Measurements from ENCODE around the gene VAMP5. TPM values are rescaled to one million over a fixed set of nuclear protein-coding genes. Genes with fewer than 3 reads are reported as not detected.

The VAMP5 gene
- total RNA-seq, 1 experiment from 2014 or later = 1.9 TPM

GRCh38 chr2:85642725-85643124 is 58.5 kb downstream of the VAMP5 start:
- BruUV-seq (replicated peaks) = no TSS peak
- ChIA-PET CTCF (no interaction called here), POLR2A (no interaction called here), RAD21 (ENCODE audit: low non-redundant PET in 1 of 2, low total read pairs in 2 of 2, uncharacterized antibody in 2 of 2, unreplicated experiment in 2 of 2) (no interaction called here)
- Histone ChIP-seq H2AFZ (ENCODE audit: low read depth, low read length, poor library complexity, severe bottlenecking) (no peak overlapping the region), H3K27ac (ENCODE audit: low read depth, low read length) (no peak overlapping the region), H3K79me2 (ENCODE audit: insufficient read depth, low read length) (peaks cover 59% of the 10 kb centered on the region; the same call in 1 of the 2 replicates), H3K9me3 (ENCODE audit: control insufficient read depth in 1 of 2, insufficient read depth in 1 of 2, low read depth in 1 of 2, low read length in 2 of 2) (no peaks in the 10 kb centered on the region), H3K27me3 (ENCODE audit: insufficient read depth, low read length) (no peaks in the 10 kb centered on the region), H3K4me1 (ENCODE audit: control insufficient read depth in 1 of 2, insufficient read depth in 2 of 2, low read length in 2 of 2) (no peaks in the 10 kb centered on the region), H3K4me3 (replicated peaks in 1 of 2; ENCODE audit: low read depth in 1 of 2, low read length in 2 of 2) (no peak overlapping the region), H3K9ac (ENCODE audit: low read length) (no peak overlapping the region), H4K20me1 (ENCODE audit: insufficient read depth) (no peaks in the 10 kb centered on the region), H3K36me3 (ENCODE audit: control insufficient read depth in 1 of 2, insufficient read depth in 2 of 2, low read length in 2 of 2) (peaks cover 66 to 75% of the 10 kb centered on the region in 2 experiments), H3K4me2 (ENCODE audit: low read length) (no peak overlapping the region), H3K9me2 (ENCODE audit: insufficient read depth) (no peaks in the 10 kb centered on the region)
- intact Hi-C loops (cut with micrococcal nuclease) = no loop called here
- no peak for DNase-seq (ENCODE audit: low read depth, low spot score)
- TF ChIP-seq SIN3A (IDR thresholded peaks at IDR 0.05; ENCODE audit: low read depth) (no peak), SP1 (IDR thresholded peaks at IDR 0.05; ENCODE audit: low read depth) (no peak), RAD21 (IDR thresholded peaks at IDR 0.05; ENCODE audit: low read depth) (no peak), ATF3 (IDR thresholded peaks at IDR 0.05) (no peak), EGR1 (IDR thresholded peaks at IDR 0.05; ENCODE audit: low read depth) (no peak), POLR2AphosphoS5 (IDR thresholded peaks at IDR 0.05; ENCODE audit: low read depth, low read length) (no peak), EZH2 (IDR thresholded peaks at IDR 0.05) (no peak), ZFX (IDR thresholded peaks at IDR 0.05) (no peak), CEBPB (IDR thresholded peaks at IDR 0.05; ENCODE audit: low read depth) (no peak), CBX3 (IDR thresholded peaks at IDR 0.05; ENCODE audit: low read depth) (no peak), TCF7L2 (IDR thresholded peaks at IDR 0.05; ENCODE audit: borderline replicate concordance, extremely low read depth, insufficient read depth, insufficient read length) (no peak), POLR2A (IDR thresholded peaks at IDR 0.05; ENCODE audit: borderline replicate concordance, extremely low read depth, insufficient read depth, insufficient read length) (no peak), EZH2phosphoT487 (IDR thresholded peaks at IDR 0.05; ENCODE audit: borderline replicate concordance) (no peak), JUND (IDR thresholded peaks at IDR 0.05) (no peak)
- ATAC-seq = no peak

Other genes with a start within 250 kb of the VAMP5 start
- 59.7 TPM for gene RETSAT, start 229.9 kb upstream of the VAMP5 start, total RNA-seq (2021; ENCODE audit: unreplicated experiment)
- 9.2 TPM for gene ELMOD3, start 229.7 kb upstream of the VAMP5 start, total RNA-seq (2021; ENCODE audit: unreplicated experiment)
- gene CAPG, start 174.1 kb upstream of the VAMP5 start, total RNA-seq (2021; ENCODE audit: unreplicated experiment) = 223 TPM
- 2.7 TPM for gene SH2D6, start 165.7 kb upstream of the VAMP5 start, total RNA-seq (2021; ENCODE audit: unreplicated experiment)
- 444 TPM for gene MAT2A, start 45.3 kb upstream of the VAMP5 start, total RNA-seq (2021; ENCODE audit: unreplicated experiment)
- gene GGCX, start 22.9 kb upstream of the VAMP5 start, total RNA-seq (2021; ENCODE audit: unreplicated experiment) = 43.5 TPM
- 52.6 TPM for gene VAMP8, start 6.8 kb upstream of the VAMP5 start, total RNA-seq (2021; ENCODE audit: unreplicated experiment)
- gene RNF181, start 11.3 kb downstream of the VAMP5 start, total RNA-seq (2021; ENCODE audit: unreplicated experiment) = 77.5 TPM
- gene TMEM150A, start 18.3 kb downstream of the VAMP5 start, total RNA-seq (2021; ENCODE audit: unreplicated experiment) = 9.9 TPM
- 21.8 TPM for gene C2orf68, start 27.6 kb downstream of the VAMP5 start, total RNA-seq (2021; ENCODE audit: unreplicated experiment)
- 92.1 TPM for gene USP39, start 31.8 kb downstream of the VAMP5 start, total RNA-seq (2021; ENCODE audit: unreplicated experiment)
- 13.3 TPM for gene SFTPB, start 83.8 kb downstream of the VAMP5 start, total RNA-seq (2021; ENCODE audit: unreplicated experiment)
- 0.74 TPM for gene GNLY, start 109.9 kb downstream of the VAMP5 start, total RNA-seq (2021; ENCODE audit: unreplicated experiment)
- gene ATOH8, start 169.6 kb downstream of the VAMP5 start, total RNA-seq (2021; ENCODE audit: unreplicated experiment) = 0.74 TPM

Measured in HCT116 (cell line).